ENCODE measurements around the gene HDHD5.

- TF ChIP-seq CTCF (IDR thresholded peaks at IDR 0.05) (no peak), POLR2A (IDR thresholded peaks at IDR 0.05) (no peak)
Observed at GRCh38 chr22:17138513-17138912, 20.6 kb downstream of the HDHD5 start.
